Measurements from ENCODE around the gene FN1. TPM values are rescaled to one million over a fixed set of nuclear protein-coding genes. Genes with fewer than 3 reads are reported as not detected.

FN1 gene
- total RNA-seq, 1 donor: 18,025 TPM

DNA sequence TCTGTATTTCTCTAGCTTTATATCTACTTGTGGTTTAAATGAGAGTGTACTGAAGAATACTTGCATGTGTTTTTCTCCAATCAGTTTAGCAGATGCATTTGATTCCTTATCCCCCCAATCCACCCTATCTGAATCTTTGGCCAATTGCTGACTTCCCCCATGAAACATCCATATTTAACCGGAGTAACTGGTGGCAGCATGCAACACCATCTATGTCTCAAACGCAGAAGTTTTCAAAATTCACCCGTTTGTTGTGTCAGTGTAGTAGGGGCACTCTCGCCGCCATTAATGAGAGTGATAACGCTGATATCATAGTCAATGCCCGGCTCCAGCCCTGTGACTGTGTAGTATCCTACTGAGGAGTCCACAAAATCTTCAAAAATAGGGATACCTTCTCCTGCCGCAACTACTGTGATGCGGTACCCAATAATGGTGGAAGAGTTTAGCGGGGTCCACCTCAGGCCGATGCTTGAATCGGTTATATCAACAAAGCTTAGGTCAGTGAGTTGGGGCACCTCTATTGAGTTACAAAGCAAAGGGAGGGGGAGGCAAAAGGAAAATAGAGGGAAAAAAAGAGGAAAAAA lies 43.1 kb downstream of the FN1 start:
- peaks cover 56% of the 10 kb centered on the region for H4K20me1 ChIP-seq (ENCODE audit: insufficient read depth, low read length)
- no peaks in the 10 kb centered on the region for H3K9me3 ChIP-seq (ENCODE audit: low read depth, low read length)
- H3K36me3 ChIP-seq (ENCODE audit: insufficient read depth, low read length): peaks cover 99% of the 10 kb centered on the region
- H3K4me2 ChIP-seq (ENCODE audit: insufficient read depth, low read length): no peak overlapping the region
- H3K79me2 ChIP-seq (ENCODE audit: insufficient read depth, low read length): peaks cover 3% of the 10 kb centered on the region
- H2AFZ ChIP-seq (ENCODE audit: low read length): no peak overlapping the region
- H3K4me1 ChIP-seq (ENCODE audit: insufficient read depth, low read length): peaks cover 17% of the 10 kb centered on the region
- TF ChIP-seq, protein P1, sequence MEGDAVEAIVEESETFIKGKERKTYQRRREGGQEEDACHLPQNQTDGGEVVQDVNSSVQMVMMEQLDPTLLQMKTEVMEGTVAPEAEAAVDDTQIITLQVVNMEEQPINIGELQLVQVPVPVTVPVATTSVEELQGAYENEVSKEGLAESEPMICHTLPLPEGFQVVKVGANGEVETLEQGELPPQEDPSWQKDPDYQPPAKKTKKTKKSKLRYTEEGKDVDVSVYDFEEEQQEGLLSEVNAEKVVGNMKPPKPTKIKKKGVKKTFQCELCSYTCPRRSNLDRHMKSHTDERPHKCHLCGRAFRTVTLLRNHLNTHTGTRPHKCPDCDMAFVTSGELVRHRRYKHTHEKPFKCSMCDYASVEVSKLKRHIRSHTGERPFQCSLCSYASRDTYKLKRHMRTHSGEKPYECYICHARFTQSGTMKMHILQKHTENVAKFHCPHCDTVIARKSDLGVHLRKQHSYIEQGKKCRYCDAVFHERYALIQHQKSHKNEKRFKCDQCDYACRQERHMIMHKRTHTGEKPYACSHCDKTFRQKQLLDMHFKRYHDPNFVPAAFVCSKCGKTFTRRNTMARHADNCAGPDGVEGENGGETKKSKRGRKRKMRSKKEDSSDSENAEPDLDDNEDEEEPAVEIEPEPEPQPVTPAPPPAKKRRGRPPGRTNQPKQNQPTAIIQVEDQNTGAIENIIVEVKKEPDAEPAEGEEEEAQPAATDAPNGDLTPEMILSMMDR (IDR thresholded peaks at IDR 0.05; ENCODE audit: extremely low read depth, low read depth, low read length): no peak
- no peak for DNase-seq (ENCODE audit: insufficient read length, low spot score, missing footprints)
- peak overlapping the region; percentile 13 for H3K27ac ChIP-seq (ENCODE audit: low read depth, low read length)
- H3K27me3 ChIP-seq (ENCODE audit: insufficient read depth, low read length): no peaks in the 10 kb centered on the region
- H3K4me3 ChIP-seq (ENCODE audit: insufficient read depth, low read length): no peak overlapping the region

GRCh38 chr2:215392164-215392563 lies 43.7 kb downstream of the FN1 start:
- TF ChIP-seq, protein P1 (IDR thresholded peaks at IDR 0.05; ENCODE audit: extremely low read depth, low read depth, low read length): no peak
- no peaks in the 10 kb centered on the region for H3K9me3 ChIP-seq (ENCODE audit: low read depth, low read length)
- H3K79me2 ChIP-seq (ENCODE audit: insufficient read depth, low read length): peaks cover 3% of the 10 kb centered on the region
- peaks cover 51% of the 10 kb centered on the region for H4K20me1 ChIP-seq (ENCODE audit: insufficient read depth, low read length)
- no peaks in the 10 kb centered on the region for H3K27me3 ChIP-seq (ENCODE audit: insufficient read depth, low read length)
- H3K4me3 ChIP-seq (ENCODE audit: insufficient read depth, low read length): no peak overlapping the region
- H3K4me1 ChIP-seq (ENCODE audit: insufficient read depth, low read length): peaks cover 11% of the 10 kb centered on the region
- no peak overlapping the region for H2AFZ ChIP-seq (ENCODE audit: low read length)
- no peak for DNase-seq (ENCODE audit: insufficient read length, low spot score, missing footprints)
- H3K36me3 ChIP-seq (ENCODE audit: insufficient read depth, low read length): peaks cover 99% of the 10 kb centered on the region
- H3K4me2 ChIP-seq (ENCODE audit: insufficient read depth, low read length): no peak overlapping the region
- peak overlapping the region; percentile 13 for H3K27ac ChIP-seq (ENCODE audit: low read depth, low read length)

DNA sequence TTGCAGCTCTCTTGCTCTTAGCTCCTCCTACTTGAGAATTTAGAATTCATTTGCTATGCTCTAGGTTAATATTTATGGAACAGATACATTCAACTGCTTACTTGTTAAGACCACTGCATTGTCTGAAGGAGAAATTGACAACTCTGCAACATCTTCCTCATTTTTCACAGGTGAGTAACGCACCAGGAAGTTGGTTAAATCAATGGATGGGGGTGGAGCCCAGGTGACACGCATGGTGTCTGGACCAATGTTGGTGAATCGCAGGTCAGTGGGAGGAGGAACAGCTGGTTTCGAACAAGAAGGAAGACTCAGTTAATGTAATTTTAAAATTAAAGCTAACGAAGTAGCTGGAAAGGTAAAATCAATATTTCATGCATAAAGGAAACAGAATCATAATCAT lies 44.3 kb downstream of the FN1 start:
- H2AFZ ChIP-seq (ENCODE audit: low read length): no peak overlapping the region
- H3K4me2 ChIP-seq (ENCODE audit: insufficient read depth, low read length): no peak overlapping the region
- H3K27me3 ChIP-seq (ENCODE audit: insufficient read depth, low read length): no peaks in the 10 kb centered on the region
- peaks cover 7% of the 10 kb centered on the region for H3K4me1 ChIP-seq (ENCODE audit: insufficient read depth, low read length)
- TF ChIP-seq, protein P1 (IDR thresholded peaks at IDR 0.05; ENCODE audit: extremely low read depth, low read depth, low read length): no peak
- no peak overlapping the region for H3K4me3 ChIP-seq (ENCODE audit: insufficient read depth, low read length)
- peaks cover 3% of the 10 kb centered on the region for H3K79me2 ChIP-seq (ENCODE audit: insufficient read depth, low read length)
- peak overlapping the region; percentile 13 for H3K27ac ChIP-seq (ENCODE audit: low read depth, low read length)
- peaks cover 99% of the 10 kb centered on the region for H3K36me3 ChIP-seq (ENCODE audit: insufficient read depth, low read length)
- peaks cover 51% of the 10 kb centered on the region for H4K20me1 ChIP-seq (ENCODE audit: insufficient read depth, low read length)
- H3K9me3 ChIP-seq (ENCODE audit: low read depth, low read length): no peaks in the 10 kb centered on the region
- no peak for DNase-seq (ENCODE audit: insufficient read length, low spot score, missing footprints)

DNA sequence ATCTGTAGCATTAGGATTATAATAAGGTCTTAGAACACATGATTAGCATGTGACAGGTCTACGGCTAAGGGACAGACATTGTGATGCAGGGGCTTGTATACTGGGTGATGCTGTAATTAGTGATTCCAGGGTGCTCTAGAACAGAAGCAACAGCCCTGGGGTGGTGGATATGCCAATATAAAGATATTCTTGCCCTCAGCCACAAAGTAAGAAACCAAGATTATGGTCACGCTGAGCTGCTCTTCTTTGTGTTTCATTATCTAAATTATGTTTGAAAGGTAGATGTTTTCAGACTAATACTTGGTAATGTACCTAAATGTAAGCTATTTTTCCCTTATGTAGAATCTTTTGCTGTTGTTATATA lies 45.3 kb downstream of the FN1 start:
- H3K36me3 ChIP-seq (ENCODE audit: insufficient read depth, low read length): peaks cover 95% of the 10 kb centered on the region
- H3K4me2 ChIP-seq (ENCODE audit: insufficient read depth, low read length): no peak overlapping the region
- no peaks in the 10 kb centered on the region for H3K9me3 ChIP-seq (ENCODE audit: low read depth, low read length)
- H3K27ac ChIP-seq (ENCODE audit: low read depth, low read length): peak overlapping the region; percentile 30
- H3K27me3 ChIP-seq (ENCODE audit: insufficient read depth, low read length): no peaks in the 10 kb centered on the region
- DNase-seq (ENCODE audit: insufficient read length, low spot score, missing footprints): no peak
- peaks cover 55% of the 10 kb centered on the region for H4K20me1 ChIP-seq (ENCODE audit: insufficient read depth, low read length)
- peaks cover 7% of the 10 kb centered on the region for H3K4me1 ChIP-seq (ENCODE audit: insufficient read depth, low read length)
- H2AFZ ChIP-seq (ENCODE audit: low read length): no peak overlapping the region
- peaks cover 3% of the 10 kb centered on the region for H3K79me2 ChIP-seq (ENCODE audit: insufficient read depth, low read length)
- TF ChIP-seq, protein P1 (IDR thresholded peaks at IDR 0.05; ENCODE audit: extremely low read depth, low read depth, low read length): no peak
- no peak overlapping the region for H3K4me3 ChIP-seq (ENCODE audit: insufficient read depth, low read length)
